GM12878 (cell line): ENCODE measurements around the gene TRAF2. TPM values are rescaled to one million over a fixed set of nuclear protein-coding genes. Genes with fewer than 3 reads are reported as not detected.

Experiments used
- BCL11A ChIP-seq: IDR thresholded peaks from 2 replicates; pipeline ENCODE4 v1.6.1; 2011; ENCODE audit warnings: low read depth, low read length
- CHD4 ChIP-seq: fragments of 200-600 bp; sonication (generic); IDR thresholded peaks from 2 replicates; pipeline ENCODE4 v1.6.1; 2016; ENCODE audit warnings: mild to moderate bottlenecking
- DPF2 ChIP-seq: fragments of 450-650 bp; IDR thresholded peaks from 2 replicates; pipeline ENCODE4 v1.6.1; 2017; ENCODE audit warnings: mild to moderate bottlenecking
- ESRRA ChIP-seq: IDR thresholded peaks from 2 replicates; pipeline ENCODE4 v1.6.1; 2012; ENCODE audit warnings: mild to moderate bottlenecking, low read length, improper control_type of control experiment
- GATAD2B ChIP-seq: fragments of 450-650 bp; conservative IDR thresholded peaks from 2 replicates; pipeline ENCODE4 v1.6.1; 2017; ENCODE audit warnings: low read depth, mild to moderate bottlenecking, moderate library complexity
- HDAC2 ChIP-seq: fragments of 200-600 bp; sonication (generic); IDR thresholded peaks from 2 replicates; pipeline ENCODE4 v1.6.1; 2017
- KDM1A ChIP-seq: fragments of 200-600 bp; sonication (generic); IDR thresholded peaks from 2 replicates; pipeline ENCODE4 v1.6.1; 2016; ENCODE audit warnings: borderline replicate concordance
- MYB ChIP-seq: fragments of 150-350 bp; IDR thresholded peaks from 2 replicates; pipeline ENCODE4 v1.6.1; 2014; ENCODE audit warnings: mild to moderate bottlenecking, low read depth, low read length, borderline replicate concordance
- NR2F1 ChIP-seq: fragments of 450-650 bp; conservative IDR thresholded peaks from 2 replicates; pipeline ENCODE4 v1.6.1; 2017; ENCODE audit warnings: mild to moderate bottlenecking
- POLR2A ChIP-seq: IDR thresholded peaks from 2 replicates; pipeline ENCODE4 v1.6.1; 2011; ENCODE audit warnings: low read depth, mild to moderate bottlenecking, low read length
- POU2F2 ChIP-seq: IDR thresholded peaks from 3 replicates; pipeline ENCODE4 v1.6.1; 2011; ENCODE audit warnings: low read depth, mild to moderate bottlenecking, low read length, borderline replicate concordance
- SIX5 ChIP-seq: IDR thresholded peaks from 2 replicates; pipeline ENCODE4 v1.6.1; 2011; ENCODE audit warnings: mild to moderate bottlenecking, low read depth, low read length, moderate library complexity; ENCODE audit not compliant: severe bottlenecking
- SUZ12 ChIP-seq: fragments of 200-600 bp; sonication (generic); IDR thresholded peaks from one replicate; pipeline ENCODE4 v1.6.1; 2018; ENCODE audit warnings: antibody characterized with exemption, mild to moderate bottlenecking; ENCODE audit not compliant: unreplicated experiment
- TCF3 ChIP-seq: IDR thresholded peaks from 2 replicates; pipeline ENCODE4 v1.6.1; 2012; ENCODE audit warnings: low read depth, mild to moderate bottlenecking, low read length, borderline replicate concordance; ENCODE audit not compliant: insufficient read depth
- WRNIP1 ChIP-seq: IDR thresholded peaks from 2 replicates; pipeline ENCODE4 v1.6.1; 2011; ENCODE audit warnings: low read depth, low read length, improper control_type of control experiment, borderline replicate concordance
- YY1 ChIP-seq: IDR thresholded peaks from 2 replicates; pipeline ENCODE4 v1.6.1; 2011; ENCODE audit warnings: low read depth, mild to moderate bottlenecking, low read length
- polyA plus RNA-seq, 11 experiments: library from polyadenylated mRNA; depleted of rRNA in 4 of 11; unstranded in 6 of 11; stranded (reverse) in 5 of 11; fragments of >200 nt; fragmentation: Nextera tagmentation in 4 of 11; fragmentation: Illumina TruSeq in 1 of 11; extraction: Ambion mirVana in 4 of 11; extraction: Trizol in 1 of 11; gene quantifications; 1 replicate in 1 of 11; 2 replicates in 10 of 11; pipeline versions ENCODE4 v1.2.1 to v1.2.3, GENCODE V29; 2011 to 2016; ENCODE audit warnings: inconsistent platforms in 2 of 11, missing spikeins in 2 of 11, low read depth in 1 of 11
- total RNA-seq, 4 experiments: library from RNA; depleted of rRNA in 3 of 4; stranded (reverse); fragments of >200 nt in 3 of 4; fragmentation: Illumina TruSeq in 1 of 4; extraction: Trizol in 1 of 4; gene quantifications; 2 replicates each; pipeline versions ENCODE4 v1.2.1 to v1.2.3, GENCODE V29; 2013 to 2021
- TF ChIP-seq, protein P1 (sequence below): fragments of 450-650 bp; formaldehyde crosslinking; IDR thresholded peaks from 2 replicates; pipeline ENCODE4 v1.4.0; 2020; ENCODE audit warnings: mild to moderate bottlenecking, moderate library complexity
- TF ChIP-seq, protein P2 (sequence below): fragments of 450-650 bp; IDR thresholded peaks from 2 replicates; pipeline ENCODE4 v1.6.1; 2017; ENCODE audit warnings: mild to moderate bottlenecking, moderate library complexity
- TF ChIP-seq, protein P3 (sequence below): fragments of 450-650 bp; IDR thresholded peaks from 2 replicates; pipeline ENCODE4 v1.6.1; 2016; ENCODE audit warnings: mild to moderate bottlenecking
- TF ChIP-seq, protein P4 (sequence below): fragments of 450-650 bp; IDR thresholded peaks from 2 replicates; pipeline ENCODE4 v1.6.1; 2018; ENCODE audit warnings: borderline replicate concordance, mild to moderate bottlenecking; ENCODE audit not compliant: partially characterized antibody

TRAF2 gene
- total and polyA plus RNA-seq, 10 of the 15 experiments (the other 5 are each of a cell fraction or from before 2014, with no cell fraction given): 0.34 to 39.5 (median 18.7) TPM

DNA sequence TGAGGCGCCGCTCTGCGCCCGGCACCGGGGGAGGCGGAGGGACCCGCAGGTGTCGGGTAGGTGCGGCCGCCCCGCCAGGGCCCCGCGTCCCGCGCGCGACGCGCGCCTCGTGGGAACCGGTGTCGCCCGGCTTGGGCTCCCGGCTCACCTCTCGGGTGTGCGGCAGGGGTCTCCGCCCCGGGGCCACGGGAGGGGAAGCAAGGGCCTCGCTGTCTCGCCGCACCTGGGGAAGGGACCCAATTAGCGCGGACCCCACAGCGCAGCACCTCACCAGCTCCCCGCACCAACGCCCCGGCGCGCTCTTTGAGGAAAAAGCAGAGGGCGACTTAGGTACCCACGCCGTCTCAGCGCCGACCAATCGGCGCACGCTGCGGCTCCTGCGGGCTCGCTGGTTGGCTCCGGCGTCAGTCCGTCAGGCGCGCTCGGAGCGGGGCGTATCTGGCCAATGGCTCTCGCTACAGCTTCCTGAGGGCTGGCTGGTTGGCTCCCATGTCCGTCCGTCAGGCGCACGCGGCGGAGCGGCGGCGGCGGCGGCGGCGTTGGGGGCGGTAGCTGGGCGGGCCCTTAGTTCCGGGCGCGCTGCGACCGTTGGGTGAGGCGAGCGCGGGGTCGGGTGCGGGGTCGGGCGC is at the start of gene TRAF2 (continued):
- TF ChIP-seq, protein P1, sequence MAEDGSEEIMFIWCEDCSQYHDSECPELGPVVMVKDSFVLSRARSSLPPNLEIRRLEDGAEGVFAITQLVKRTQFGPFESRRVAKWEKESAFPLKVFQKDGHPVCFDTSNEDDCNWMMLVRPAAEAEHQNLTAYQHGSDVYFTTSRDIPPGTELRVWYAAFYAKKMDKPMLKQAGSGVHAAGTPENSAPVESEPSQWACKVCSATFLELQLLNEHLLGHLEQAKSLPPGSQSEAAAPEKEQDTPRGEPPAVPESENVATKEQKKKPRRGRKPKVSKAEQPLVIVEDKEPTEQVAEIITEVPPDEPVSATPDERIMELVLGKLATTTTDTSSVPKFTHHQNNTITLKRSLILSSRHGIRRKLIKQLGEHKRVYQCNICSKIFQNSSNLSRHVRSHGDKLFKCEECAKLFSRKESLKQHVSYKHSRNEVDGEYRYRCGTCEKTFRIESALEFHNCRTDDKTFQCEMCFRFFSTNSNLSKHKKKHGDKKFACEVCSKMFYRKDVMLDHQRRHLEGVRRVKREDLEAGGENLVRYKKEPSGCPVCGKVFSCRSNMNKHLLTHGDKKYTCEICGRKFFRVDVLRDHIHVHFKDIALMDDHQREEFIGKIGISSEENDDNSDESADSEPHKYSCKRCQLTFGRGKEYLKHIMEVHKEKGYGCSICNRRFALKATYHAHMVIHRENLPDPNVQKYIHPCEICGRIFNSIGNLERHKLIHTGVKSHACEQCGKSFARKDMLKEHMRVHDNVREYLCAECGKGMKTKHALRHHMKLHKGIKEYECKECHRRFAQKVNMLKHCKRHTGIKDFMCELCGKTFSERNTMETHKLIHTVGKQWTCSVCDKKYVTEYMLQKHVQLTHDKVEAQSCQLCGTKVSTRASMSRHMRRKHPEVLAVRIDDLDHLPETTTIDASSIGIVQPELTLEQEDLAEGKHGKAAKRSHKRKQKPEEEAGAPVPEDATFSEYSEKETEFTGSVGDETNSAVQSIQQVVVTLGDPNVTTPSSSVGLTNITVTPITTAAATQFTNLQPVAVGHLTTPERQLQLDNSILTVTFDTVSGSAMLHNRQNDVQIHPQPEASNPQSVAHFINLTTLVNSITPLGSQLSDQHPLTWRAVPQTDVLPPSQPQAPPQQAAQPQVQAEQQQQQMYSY: no peak
- TF ChIP-seq GATAD2B (peak; percentile 87), ESRRA (0 out of 2 replicates have a peak, but pooled peaks have one; percentile 45), KDM1A (no peak), POLR2A (peak; percentile 90), NR2F1 (no peak), DPF2 (peak; percentile 100), BCL11A (no peak), MYB (no peak), YY1 (peak; percentile 27; the same call in 1 of the 2 replicates), WRNIP1 (no peak), POU2F2 (peak; percentile 61; the same call in 1 of the 3 replicates), CHD4 (no peak), TCF3 (no peak), SUZ12 (no peak), HDAC2 (no peak), SIX5 (peak; percentile 34)
- TF ChIP-seq, protein P2, sequence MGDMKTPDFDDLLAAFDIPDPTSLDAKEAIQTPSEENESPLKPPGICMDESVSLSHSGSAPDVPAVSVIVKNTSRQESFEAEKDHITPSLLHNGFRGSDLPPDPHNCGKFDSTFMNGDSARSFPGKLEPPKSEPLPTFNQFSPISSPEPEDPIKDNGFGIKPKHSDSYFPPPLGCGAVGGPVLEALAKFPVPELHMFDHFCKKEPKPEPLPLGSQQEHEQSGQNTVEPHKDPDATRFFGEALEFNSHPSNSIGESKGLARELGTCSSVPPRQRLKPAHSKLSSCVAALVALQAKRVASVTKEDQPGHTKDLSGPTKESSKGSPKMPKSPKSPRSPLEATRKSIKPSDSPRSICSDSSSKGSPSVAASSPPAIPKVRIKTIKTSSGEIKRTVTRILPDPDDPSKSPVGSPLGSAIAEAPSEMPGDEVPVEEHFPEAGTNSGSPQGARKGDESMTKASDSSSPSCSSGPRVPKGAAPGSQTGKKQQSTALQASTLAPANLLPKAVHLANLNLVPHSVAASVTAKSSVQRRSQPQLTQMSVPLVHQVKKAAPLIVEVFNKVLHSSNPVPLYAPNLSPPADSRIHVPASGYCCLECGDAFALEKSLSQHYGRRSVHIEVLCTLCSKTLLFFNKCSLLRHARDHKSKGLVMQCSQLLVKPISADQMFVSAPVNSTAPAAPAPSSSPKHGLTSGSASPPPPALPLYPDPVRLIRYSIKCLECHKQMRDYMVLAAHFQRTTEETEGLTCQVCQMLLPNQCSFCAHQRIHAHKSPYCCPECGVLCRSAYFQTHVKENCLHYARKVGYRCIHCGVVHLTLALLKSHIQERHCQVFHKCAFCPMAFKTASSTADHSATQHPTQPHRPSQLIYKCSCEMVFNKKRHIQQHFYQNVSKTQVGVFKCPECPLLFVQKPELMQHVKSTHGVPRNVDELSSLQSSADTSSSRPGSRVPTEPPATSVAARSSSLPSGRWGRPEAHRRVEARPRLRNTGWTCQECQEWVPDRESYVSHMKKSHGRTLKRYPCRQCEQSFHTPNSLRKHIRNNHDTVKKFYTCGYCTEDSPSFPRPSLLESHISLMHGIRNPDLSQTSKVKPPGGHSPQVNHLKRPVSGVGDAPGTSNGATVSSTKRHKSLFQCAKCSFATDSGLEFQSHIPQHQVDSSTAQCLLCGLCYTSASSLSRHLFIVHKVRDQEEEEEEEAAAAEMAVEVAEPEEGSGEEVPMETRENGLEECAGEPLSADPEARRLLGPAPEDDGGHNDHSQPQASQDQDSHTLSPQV: no peak
- TF ChIP-seq, protein P3, sequence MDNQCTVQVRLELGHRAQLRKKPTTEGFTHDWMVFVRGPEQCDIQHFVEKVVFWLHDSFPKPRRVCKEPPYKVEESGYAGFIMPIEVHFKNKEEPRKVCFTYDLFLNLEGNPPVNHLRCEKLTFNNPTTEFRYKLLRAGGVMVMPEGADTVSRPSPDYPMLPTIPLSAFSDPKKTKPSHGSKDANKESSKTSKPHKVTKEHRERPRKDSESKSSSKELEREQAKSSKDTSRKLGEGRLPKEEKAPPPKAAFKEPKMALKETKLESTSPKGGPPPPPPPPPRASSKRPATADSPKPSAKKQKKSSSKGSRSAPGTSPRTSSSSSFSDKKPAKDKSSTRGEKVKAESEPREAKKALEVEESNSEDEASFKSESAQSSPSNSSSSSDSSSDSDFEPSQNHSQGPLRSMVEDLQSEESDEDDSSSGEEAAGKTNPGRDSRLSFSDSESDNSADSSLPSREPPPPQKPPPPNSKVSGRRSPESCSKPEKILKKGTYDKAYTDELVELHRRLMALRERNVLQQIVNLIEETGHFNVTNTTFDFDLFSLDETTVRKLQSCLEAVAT: no peak
- TF ChIP-seq, protein P4, sequence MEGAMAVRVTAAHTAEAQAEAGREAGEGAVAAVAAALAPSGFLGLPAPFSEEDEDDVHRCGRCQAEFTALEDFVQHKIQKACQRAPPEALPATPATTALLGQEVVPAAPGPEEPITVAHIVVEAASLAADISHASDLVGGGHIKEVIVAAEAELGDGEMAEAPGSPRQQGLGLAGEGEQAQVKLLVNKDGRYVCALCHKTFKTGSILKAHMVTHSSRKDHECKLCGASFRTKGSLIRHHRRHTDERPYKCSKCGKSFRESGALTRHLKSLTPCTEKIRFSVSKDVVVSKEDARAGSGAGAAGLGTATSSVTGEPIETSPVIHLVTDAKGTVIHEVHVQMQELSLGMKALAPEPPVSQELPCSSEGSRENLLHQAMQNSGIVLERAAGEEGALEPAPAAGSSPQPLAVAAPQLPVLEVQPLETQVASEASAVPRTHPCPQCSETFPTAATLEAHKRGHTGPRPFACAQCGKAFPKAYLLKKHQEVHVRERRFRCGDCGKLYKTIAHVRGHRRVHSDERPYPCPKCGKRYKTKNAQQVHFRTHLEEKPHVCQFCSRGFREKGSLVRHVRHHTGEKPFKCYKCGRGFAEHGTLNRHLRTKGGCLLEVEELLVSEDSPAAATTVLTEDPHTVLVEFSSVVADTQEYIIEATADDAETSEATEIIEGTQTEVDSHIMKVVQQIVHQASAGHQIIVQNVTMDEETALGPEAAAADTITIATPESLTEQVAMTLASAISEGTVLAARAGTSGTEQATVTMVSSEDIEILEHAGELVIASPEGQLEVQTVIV: peak; percentile 19
